OCI-LY1 (cell line): Measurements from ENCODE around the gene LRRC71.

Experiments used
- H2AFZ ChIP-seq: fragments of 200-600 bp; sonication (generic), shearing (Covaris generic); 2 replicates; pipeline ENCODE4 v1.6.0; 2014; ENCODE audit warnings: antibody characterized with exemption, mild to moderate bottlenecking, low read length
- H3F3A ChIP-seq: fragments of 200-600 bp; sonication (generic), shearing (Covaris generic); 2 replicates; pipeline ENCODE4 v1.6.0; 2014; ENCODE audit warnings: mild to moderate bottlenecking, antibody characterized with exemption, low read length, moderate library complexity; ENCODE audit not compliant: insufficient read depth
- H3K27ac ChIP-seq: fragments of 200-600 bp; sonication (generic); 2 replicates; pipeline ENCODE4 v1.5.1; 2014; ENCODE audit warnings: low read length, mixed run types, mild to moderate bottlenecking, low read depth; ENCODE audit not compliant: poor library complexity, severe bottlenecking
- H3K27me3 ChIP-seq: fragments of 200-600 bp; sonication (generic); 2 replicates; pipeline ENCODE4 v1.6.0; 2014; ENCODE audit warnings: antibody characterized with exemption, mild to moderate bottlenecking, low read length, moderate library complexity; ENCODE audit not compliant: insufficient read depth
- H3K36me3 ChIP-seq: fragments of 200-600 bp; sonication (generic); 2 replicates; pipeline ENCODE4 v1.6.1; 2014; ENCODE audit warnings: mild to moderate bottlenecking, antibody characterized with exemption, low read length, moderate library complexity, mixed read lengths; ENCODE audit not compliant: insufficient read depth
- H3K4me1 ChIP-seq: fragments of 200-600 bp; sonication (generic); 2 replicates; pipeline ENCODE4 v1.5.1; 2014; ENCODE audit warnings: mild to moderate bottlenecking, low read length, moderate library complexity; ENCODE audit not compliant: insufficient read depth, severe bottlenecking
- H3K4me2 ChIP-seq: fragments of 200-600 bp; sonication (generic), shearing (Covaris generic); 2 replicates; pipeline ENCODE4 v1.6.1; 2014; ENCODE audit warnings: low read length
- H3K4me3 ChIP-seq: fragments of 200-600 bp; sonication (generic); 2 replicates; pipeline ENCODE4 v1.5.1; 2014; ENCODE audit warnings: low read length, low read depth, mild to moderate bottlenecking, mixed read lengths; ENCODE audit not compliant: poor library complexity, severe bottlenecking
- H3K79me2 ChIP-seq: fragments of 200-600 bp; shearing (Covaris generic); 2 replicates; pipeline ENCODE4 v1.6.1; 2016; ENCODE audit warnings: mixed run types, low read length, mixed read lengths; ENCODE audit not compliant: insufficient read depth
- H3K9ac ChIP-seq: fragments of 200-600 bp; sonication (generic), shearing (Covaris generic); 2 replicates; pipeline ENCODE4 v1.6.1; 2014; ENCODE audit warnings: mild to moderate bottlenecking, low read length, mixed read lengths
- H3K9me2 ChIP-seq: fragments of 200-600 bp; sonication (generic), shearing (Covaris generic); 2 replicates; pipeline ENCODE4 v1.6.1; 2014; ENCODE audit warnings: low read depth, mild to moderate bottlenecking, low read length, mixed read lengths
- H3K9me3 ChIP-seq: fragments of 200-600 bp; shearing (Covaris generic); 2 replicates; pipeline ENCODE4 v1.6.1; 2014; ENCODE audit warnings: low read length, mixed read lengths
- H4K20me1 ChIP-seq: fragments of 200-600 bp; sonication (generic), shearing (Covaris generic); 2 replicates; pipeline ENCODE4 v1.6.0; 2016; ENCODE audit warnings: mild to moderate bottlenecking, low read length; ENCODE audit not compliant: insufficient read depth
- EZH2 ChIP-seq: fragments of 200-600 bp; sonication (generic), shearing (Covaris generic); IDR thresholded peaks from 2 replicates; pipeline ENCODE4 v1.8.0; 2017; ENCODE audit warnings: borderline replicate concordance, mixed run types, mild to moderate bottlenecking, antibody characterized with exemption, low read length, moderate library complexity, mixed read lengths
- TF ChIP-seq, protein P1 (sequence below): fragments of 200-600 bp; sonication (generic), shearing (Covaris generic); IDR thresholded peaks from 2 replicates; pipeline ENCODE4 v1.5.1; 2017; ENCODE audit warnings: mild to moderate bottlenecking, antibody characterized with exemption, low read length, moderate library complexity, mixed read lengths

The LRRC71 gene

DNA sequence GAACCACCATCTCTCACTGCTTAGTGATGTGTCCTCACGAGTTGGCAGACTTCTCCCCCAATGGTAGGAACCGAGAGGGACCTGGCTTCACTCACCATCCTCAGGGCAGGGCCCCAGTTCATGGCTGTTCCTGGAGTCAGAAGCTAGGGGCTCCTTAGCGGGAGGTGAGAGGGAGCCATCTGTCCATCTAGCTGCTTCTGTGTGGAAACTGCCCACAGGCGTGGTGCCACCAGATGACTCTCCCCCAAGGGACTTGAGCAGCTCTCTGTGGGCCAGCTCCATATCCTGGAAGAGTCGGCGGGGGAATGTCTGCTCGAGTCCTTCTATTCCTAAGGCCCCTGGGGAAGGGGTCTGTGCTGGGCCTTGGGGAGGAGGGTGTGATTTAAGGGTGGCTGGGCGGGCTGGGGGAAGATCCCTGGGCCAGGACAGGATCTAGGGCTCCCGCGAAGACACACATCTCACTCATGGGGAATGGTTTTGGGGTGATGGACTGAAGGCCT, 16.3 kb downstream of the LRRC71 start:
- H3K9ac ChIP-seq = no peak overlapping the region
- no peaks in the 10 kb centered on the region for H3K9me3 ChIP-seq
- H3K9me2 ChIP-seq = no peaks in the 10 kb centered on the region
- TF ChIP-seq, protein P1, sequence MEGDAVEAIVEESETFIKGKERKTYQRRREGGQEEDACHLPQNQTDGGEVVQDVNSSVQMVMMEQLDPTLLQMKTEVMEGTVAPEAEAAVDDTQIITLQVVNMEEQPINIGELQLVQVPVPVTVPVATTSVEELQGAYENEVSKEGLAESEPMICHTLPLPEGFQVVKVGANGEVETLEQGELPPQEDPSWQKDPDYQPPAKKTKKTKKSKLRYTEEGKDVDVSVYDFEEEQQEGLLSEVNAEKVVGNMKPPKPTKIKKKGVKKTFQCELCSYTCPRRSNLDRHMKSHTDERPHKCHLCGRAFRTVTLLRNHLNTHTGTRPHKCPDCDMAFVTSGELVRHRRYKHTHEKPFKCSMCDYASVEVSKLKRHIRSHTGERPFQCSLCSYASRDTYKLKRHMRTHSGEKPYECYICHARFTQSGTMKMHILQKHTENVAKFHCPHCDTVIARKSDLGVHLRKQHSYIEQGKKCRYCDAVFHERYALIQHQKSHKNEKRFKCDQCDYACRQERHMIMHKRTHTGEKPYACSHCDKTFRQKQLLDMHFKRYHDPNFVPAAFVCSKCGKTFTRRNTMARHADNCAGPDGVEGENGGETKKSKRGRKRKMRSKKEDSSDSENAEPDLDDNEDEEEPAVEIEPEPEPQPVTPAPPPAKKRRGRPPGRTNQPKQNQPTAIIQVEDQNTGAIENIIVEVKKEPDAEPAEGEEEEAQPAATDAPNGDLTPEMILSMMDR = no peak
- TF ChIP-seq EZH2 = no peak
- H4K20me1 ChIP-seq = no peaks in the 10 kb centered on the region
- H3K27me3 ChIP-seq = peaks cover 3% of the 10 kb centered on the region; the same call in 1 of the 2 replicates
- no peaks in the 10 kb centered on the region for H3K4me1 ChIP-seq
- H3K27ac ChIP-seq = no peak overlapping the region
- no peaks in the 10 kb centered on the region for H3F3A ChIP-seq
- H2AFZ ChIP-seq = no peak overlapping the region
- H3K4me2 ChIP-seq = no peak overlapping the region
- H3K4me3 ChIP-seq = no peak overlapping the region
- no peaks in the 10 kb centered on the region for H3K79me2 ChIP-seq
- H3K36me3 ChIP-seq = no peaks in the 10 kb centered on the region

DNA sequence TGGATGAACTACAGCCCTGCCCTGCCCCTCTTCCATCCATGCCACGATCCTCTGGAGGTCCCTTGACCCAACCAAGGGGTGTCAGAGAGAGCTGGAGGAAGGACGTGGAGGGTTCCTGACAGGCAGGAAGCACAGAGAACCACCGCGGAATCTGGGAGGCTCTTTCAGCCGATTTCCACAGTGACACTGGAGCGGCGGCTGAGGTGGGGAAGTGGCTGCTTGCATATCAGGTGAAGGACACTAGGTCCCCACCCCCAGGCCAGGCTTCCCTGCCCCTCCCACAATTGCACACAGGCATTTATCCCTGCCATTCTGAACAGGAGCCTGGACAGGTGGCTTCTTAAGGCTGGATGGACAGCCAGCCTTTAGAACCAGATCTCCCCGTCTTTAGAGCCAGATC, 17.5 kb downstream of the LRRC71 start:
- Histone ChIP-seq H3K27me3 (no peaks in the 10 kb centered on the region; the same call in 1 of the 2 replicates), H3K4me2 (no peak overlapping the region), H3K79me2 (no peaks in the 10 kb centered on the region), H3K4me3 (no peak overlapping the region), H3K27ac (no peak overlapping the region), H4K20me1 (no peaks in the 10 kb centered on the region), H3F3A (no peaks in the 10 kb centered on the region), H2AFZ (no peak overlapping the region), H3K9me2 (no peaks in the 10 kb centered on the region), H3K9ac (no peak overlapping the region), H3K36me3 (no peaks in the 10 kb centered on the region), H3K4me1 (no peaks in the 10 kb centered on the region), H3K9me3 (no peaks in the 10 kb centered on the region)
- TF ChIP-seq, protein P1 = no peak
- no peak for TF ChIP-seq EZH2

DNA sequence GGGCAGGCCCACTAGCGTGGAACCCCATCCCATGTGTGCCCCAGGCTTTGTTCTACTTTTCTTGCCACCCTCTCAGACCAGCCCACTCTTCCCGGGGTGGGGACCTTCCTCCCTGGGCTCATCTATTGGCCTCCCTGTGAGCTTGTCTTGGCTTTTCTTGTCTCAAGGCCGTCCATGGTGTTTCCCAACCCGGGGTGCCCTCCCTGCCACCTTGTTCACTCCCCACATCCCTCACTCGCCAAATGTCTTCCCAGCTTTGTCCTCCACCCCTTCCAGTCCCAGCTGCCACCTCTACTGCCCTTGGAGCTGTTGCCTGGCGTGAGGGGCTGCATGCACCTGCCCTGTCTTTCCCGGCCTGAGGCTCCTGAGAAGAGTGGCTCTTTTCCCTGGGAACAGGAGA, 18.4 kb downstream of the LRRC71 start:
- H3F3A ChIP-seq = no peaks in the 10 kb centered on the region
- TF ChIP-seq, protein P1 = no peak
- TF ChIP-seq EZH2 = no peak
- H3K9ac ChIP-seq = no peak overlapping the region
- no peaks in the 10 kb centered on the region for H3K36me3 ChIP-seq
- H3K4me1 ChIP-seq = no peaks in the 10 kb centered on the region
- no peaks in the 10 kb centered on the region for H4K20me1 ChIP-seq
- H3K4me2 ChIP-seq = no peak overlapping the region
- H3K27me3 ChIP-seq = no peaks in the 10 kb centered on the region; the same call in 1 of the 2 replicates
- no peaks in the 10 kb centered on the region for H3K9me3 ChIP-seq
- no peak overlapping the region for H2AFZ ChIP-seq
- H3K79me2 ChIP-seq = no peaks in the 10 kb centered on the region
- H3K27ac ChIP-seq = no peak overlapping the region
- H3K4me3 ChIP-seq = no peak overlapping the region
- no peaks in the 10 kb centered on the region for H3K9me2 ChIP-seq
